Measurements from ENCODE around the gene AQP3.
"Not testable (repeated sequence)": the region's sequence is repeated elsewhere in the genome, so short reads cannot be mapped to it uniquely, and the experiment has no call there.

AQP3 gene

GRCh38 chr9:33440204-33440603 lies 7.2 kb downstream of the AQP3 start:
- no peak for DNase-seq

- DNase-seq, result no peak
Measured at GRCh38 chr9:33439731-33440130, 7.7 kb downstream of the AQP3 start.

- no peak for DNase-seq
Measured at GRCh38 chr9:33438926-33439680, 8.3 kb downstream of the AQP3 start.

DNA sequence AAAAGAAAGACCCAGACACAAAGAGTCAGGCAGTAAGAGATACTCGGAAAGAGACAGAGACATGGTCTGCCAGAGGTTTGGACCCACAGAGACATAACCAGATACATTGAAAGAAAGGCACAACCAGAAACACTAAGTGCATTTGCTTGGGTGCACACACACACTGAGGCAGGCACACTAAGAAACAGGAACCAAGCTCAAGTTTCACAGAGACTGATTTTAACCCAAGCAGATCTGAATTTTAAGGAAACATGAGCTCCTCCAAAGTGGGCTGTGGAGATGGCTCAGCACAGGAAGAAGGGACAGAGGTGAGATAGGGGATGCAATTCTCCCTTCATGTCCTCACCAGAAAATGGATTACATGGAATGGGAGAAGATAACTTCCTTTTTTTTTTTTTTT lies 9.5 kb downstream of the AQP3 start:
- DNase-seq, result no peak

GRCh38 chr9:33437205-33437604 lies 10.2 kb downstream of the AQP3 start:
- no peak for DNase-seq

DNA sequence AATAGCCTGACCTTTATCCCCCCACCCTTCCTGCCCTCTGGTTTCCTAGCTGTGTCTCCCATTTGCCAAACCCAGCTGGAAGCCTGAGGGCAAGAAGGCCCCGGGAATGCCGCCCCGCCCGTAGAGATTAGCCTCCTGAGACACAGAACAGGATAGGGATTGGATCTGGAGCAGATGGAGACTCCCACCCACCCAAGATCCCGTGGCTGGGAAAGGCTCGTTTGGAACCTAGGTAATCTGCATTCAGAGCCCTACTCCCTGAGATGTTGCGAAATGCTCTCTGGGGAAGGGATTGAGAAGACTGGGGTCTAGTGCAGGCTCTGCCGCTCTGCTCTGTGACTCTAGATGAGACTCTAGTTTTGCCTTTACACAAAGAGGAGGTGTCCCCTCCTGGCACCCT lies 10.9 kb downstream of the AQP3 start:
- no peak for DNase-seq

DNA sequence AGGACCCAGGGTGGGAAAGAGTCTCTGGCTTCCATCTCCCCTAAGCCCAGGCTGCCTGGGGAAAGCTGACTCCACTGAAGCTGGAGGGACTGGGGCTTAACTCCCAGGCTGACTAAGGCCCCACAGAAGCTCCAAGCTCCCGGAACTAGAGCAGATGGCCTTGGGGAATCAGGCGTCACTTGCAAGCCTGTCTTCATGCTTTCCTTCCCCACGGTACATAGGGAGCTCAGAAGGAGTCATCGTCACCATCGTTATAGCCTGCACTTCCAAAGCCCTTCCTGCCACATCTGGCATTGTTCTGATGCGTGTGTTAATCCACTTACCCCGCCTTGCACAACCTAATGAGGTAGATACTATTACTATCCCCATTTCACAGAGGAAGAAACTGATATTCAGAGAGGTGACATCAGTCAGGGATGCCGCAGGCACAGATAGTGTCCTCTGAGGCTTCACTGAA lies 11.5 kb downstream of the AQP3 start:
- no peak for DNase-seq

- DNase-seq, result no peak
Measured at GRCh38 chr9:33434317-33435105, 12.9 kb downstream of the AQP3 start.

GRCh38 chr9:33433871-33434270 lies 13.5 kb downstream of the AQP3 start:
- no peak for DNase-seq

GRCh38 chr9:33431420-33431819 lies 16.0 kb downstream of the AQP3 start:
- no peak for DNase-seq

DNA sequence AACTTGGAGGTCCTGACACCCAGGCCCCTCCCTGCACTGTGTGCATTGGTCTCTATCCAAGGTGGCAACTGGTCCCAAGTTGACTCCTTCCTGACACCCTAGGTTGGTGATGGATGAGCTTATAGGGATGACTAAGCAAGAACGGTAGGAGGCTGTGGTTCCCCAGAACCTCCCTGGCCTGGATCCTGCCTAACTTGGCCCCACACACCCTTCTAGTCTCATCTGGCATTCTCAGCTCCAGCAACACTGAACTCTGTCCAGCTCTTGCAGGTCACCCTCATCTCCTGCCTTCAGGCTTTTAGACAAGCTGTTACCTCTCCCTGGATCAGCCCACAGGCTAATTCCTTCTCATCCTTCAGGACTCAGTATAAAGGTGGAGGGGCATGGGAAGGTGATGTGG lies 16.5 kb downstream of the AQP3 start:
- DNase-seq, result no peak

DNA sequence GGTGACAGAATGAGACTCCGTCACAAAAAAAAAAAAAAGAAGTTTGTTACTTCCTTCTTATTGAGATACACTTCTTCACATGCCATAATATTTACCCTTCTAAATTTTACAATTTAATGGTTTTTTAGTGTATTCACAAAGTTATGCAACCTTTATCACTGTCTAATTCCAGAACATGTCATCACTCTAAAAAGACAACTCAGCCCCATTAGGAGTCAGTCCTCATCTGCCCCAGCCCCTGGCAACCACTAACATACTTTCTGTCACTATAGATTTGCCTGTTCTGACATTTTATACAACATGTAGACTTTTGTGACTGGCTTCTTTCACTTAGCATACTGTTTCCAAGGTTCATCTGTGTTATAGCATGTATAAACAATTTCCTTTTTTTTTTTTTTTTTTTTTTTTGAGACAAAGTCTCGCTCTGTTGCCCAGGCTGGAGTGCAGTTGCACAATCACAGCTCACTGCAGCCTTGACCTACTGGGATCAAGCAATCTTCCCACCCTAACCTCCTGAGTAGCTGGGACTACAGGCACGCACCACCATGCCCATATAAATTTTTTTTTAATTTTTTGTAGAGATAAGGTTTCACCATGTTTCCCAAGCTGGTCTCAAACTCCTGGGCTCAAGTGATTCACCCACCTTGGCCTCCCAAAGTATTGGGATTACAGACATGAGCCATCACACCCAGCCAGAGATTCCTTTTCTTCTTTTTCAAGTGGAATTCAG lies 18.0 kb downstream of the AQP3 start:
- DNase-seq, result no peak

DNA sequence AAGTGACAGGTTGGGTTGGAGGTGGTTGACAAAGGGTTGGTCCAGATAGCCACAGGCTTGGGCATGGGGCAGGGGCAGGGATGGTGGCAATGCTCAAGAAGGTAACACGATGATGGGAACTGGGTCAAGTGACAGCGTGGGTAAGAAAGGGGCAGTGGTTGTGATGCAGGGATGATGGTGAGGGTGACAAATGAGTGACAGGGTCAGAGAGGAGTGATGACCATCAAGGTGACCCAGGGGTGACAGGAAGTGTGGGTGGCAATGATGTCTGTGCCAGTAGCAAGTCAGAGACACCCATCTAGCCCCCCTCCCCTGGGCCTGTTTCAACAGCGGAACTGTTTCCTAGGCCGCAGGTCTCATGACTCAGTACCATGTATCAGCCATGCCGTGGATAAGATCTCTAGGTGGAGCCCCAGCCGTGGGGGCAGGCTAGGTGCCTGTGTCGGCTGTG lies 20.5 kb downstream of the AQP3 start:
- no peak for DNase-seq

- no peak for DNase-seq
Measured at GRCh38 chr9:33425128-33425533, 22.3 kb downstream of the AQP3 start.

DNA sequence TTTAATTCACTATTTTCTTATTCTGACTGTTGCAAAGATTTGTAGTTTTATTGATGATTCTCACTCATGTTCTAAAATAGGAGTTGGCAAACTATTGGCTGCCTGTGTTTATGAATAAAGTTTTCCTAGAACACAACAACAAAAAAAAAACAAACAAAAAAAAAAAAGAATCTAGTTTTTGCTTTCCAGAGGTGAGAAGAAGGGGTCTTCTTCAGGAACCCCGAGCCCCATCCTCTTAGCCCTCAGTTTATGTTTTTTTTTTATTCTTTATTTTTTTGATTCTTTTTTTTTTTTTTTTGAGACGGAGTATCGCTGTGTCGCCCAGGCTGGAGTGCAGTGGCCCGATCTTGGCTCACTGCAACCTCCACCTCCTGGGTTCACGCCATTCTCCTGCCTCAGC lies 22.9 kb downstream of the AQP3 start:
- DNase-seq, result not testable (repeated sequence)

GRCh38 chr9:33424043-33424442 lies 23.4 kb downstream of the AQP3 start:
- DNase-seq, result not testable (repeated sequence)

DNA sequence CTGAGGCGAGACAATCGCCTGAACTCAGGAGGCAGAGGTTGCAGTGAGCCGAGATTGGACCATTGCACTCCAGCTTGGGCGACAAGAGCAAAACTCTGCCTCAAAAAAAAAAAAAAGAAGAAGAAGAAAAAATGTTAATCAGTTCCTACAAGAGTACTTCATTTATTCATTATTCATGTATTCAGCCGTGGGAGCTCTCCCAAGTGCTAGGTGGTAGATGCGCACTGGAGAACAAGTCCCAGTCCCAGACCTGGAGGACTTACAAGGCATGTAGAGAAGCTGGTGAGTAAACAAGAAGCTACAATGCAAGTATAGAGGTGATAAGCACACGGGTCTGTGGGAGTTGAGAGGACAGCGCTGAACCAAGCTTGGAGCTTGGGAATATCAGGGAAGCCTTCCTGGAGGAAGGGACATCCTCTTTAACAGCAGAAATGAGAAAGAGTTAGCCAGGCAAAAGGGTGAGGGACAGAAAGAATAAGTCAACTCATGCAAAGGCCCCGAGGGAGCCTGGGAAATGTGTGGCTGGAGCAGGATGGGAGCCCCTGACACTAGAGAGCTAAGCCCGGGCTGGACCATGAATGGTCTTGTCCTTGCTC lies 27.6 kb downstream of the AQP3 start:
- no peak for DNase-seq

DNA sequence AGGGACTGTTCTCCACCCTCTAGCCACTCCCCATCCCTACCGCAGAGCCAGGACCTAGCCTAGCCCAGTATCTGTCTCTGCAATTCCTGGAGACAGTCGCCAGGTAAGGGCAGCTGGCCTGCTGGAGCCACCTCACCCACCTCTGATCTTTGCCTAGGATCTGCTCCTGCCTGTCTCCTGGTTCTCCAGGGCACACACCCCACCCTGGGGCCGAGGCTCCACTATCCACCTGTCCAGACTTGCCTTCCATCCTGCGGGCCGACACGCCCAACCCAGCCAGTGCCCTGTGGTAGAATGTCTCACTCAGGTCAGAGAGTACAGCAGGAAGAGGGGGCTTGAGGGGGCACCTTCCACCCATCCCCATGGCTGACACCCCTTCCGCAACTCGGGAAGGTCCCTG lies 29.3 kb downstream of the AQP3 start:
- no peak for DNase-seq

DNA sequence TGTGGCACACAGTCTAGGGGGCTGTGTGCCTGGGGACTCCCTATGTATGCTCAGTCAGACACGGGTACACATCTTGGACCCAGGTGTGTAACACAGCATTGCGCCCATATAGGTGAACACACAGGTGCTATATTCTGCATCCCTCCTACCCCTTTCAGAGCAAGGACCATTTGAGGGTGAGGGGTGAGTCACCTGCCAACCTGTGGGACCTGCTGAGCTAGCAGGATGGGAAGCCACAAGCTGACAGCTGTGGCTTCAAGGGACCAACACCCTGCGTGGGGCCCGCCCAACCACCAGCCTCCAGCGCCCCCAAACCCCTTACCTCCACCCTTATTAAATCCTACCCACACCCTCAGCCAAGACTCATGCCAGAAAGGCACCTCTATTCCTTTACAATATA lies 30.4 kb downstream of the AQP3 start:
- DNase-seq, result peak in 2 of 5 donors; percentile 13 to 53

- peak; percentile 79 to 95 (median 91) for DNase-seq
Measured at GRCh38 chr9:33415501-33416038, 31.8 kb downstream of the AQP3 start.

DNA sequence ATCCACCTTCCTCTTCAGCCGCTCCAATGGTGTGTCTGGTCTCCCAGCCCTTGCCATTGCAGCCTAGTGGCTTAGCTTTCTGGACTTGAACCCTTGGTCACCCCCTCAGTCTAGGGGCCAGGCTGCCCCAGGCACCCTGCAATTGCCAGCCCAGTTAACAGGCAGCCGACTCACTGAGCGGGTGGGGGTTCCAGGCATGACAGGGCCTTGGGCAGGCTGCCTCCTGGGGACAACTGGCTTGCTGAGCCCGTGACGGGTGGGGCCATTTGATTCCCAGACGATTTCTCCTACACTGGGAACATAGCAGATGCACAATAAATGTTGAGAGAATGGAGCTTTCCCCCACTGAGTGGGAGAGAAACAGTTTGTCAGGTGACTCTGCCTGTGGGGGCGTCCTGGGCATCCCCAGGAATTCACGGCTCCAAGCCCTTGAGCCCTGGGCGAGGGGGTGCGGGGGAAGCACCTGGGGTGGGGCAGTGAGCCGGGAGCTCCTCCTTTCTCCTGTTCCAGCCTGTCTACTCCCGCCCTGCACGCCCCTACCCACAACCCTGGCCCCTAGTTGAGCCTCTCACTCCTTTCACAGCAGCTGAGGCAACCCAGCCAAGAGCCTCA lies 32.4 kb downstream of the AQP3 start:
- no peak for DNase-seq

DNA sequence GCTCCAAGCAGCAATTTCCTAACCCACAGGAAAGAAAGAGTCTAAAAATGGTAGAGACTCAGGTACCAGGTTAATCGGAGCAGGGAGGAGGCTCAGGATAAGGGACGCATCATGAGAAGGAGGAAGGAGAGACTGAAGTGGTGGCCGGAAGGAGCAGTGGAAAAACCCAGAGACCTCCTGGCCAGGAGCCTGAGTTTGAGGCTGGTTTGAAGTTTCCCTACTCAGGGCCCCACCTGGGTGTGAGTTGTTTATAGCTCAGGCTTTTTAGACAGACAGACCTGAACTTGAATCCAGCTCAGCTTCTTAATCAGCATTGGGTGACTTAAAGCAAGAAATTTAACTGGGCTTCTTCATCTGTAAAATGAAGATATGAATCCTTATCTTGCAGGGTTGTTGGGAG lies 33.1 kb downstream of the AQP3 start:
- no peak for DNase-seq

All from T-helper 1 cell (primary cell).